Bronchial epithelial cell (primary cell): ENCODE results near the gene RBMS1. TPM values are rescaled to one million over a fixed set of nuclear protein-coding genes. Genes with fewer than 3 reads are reported as not detected.
"Not testable (repeated sequence)": the region's sequence is repeated elsewhere in the genome, so short reads cannot be mapped to it uniquely, and the experiment has no call there.

Experiments
- DNase-seq: peaks from one replicate; pipeline ENCODE4 v3.0.0-alpha.2; 2010; ENCODE audit warnings: low read depth
- FAIRE-seq: peaks from 2 replicates; lab custom pipeline; 2011; peaks lifted over from hg19 to GRCh38; lab: Jason Lieb, UNC
- H3K27me3 ChIP-seq: 2 replicates; pipeline ENCODE4 v1.5.1; 2011; ENCODE audit warnings: low read length; ENCODE audit not compliant: control insufficient read depth, insufficient read depth
- H3K36me3 ChIP-seq: 2 replicates; pipeline ENCODE4 v1.5.1; 2011; ENCODE audit warnings: low read length; ENCODE audit not compliant: control insufficient read depth, insufficient read depth
- H3K4me3 ChIP-seq: 2 replicates; pipeline ENCODE4 v1.5.1; 2011; ENCODE audit warnings: mild to moderate bottlenecking, low read depth, low read length, control low read depth
- CTCF ChIP-seq: IDR thresholded peaks from 2 replicates; pipeline ENCODE4 v1.5.1; 2011; ENCODE audit warnings: mild to moderate bottlenecking, moderate library complexity, low read length, control low read depth, inconsistent platforms; ENCODE audit not compliant: insufficient read depth, severe bottlenecking
- total RNA-seq: library from RNA; depleted of rRNA; stranded (reverse); fragments of >200 nt; gene quantifications from 2 replicates; pipeline ENCODE4 v1.2.1, GENCODE V29; 2014

RBMS1 gene
- total RNA-seq, 1 donor from 2014 or later, result 30.0 TPM

DNA sequence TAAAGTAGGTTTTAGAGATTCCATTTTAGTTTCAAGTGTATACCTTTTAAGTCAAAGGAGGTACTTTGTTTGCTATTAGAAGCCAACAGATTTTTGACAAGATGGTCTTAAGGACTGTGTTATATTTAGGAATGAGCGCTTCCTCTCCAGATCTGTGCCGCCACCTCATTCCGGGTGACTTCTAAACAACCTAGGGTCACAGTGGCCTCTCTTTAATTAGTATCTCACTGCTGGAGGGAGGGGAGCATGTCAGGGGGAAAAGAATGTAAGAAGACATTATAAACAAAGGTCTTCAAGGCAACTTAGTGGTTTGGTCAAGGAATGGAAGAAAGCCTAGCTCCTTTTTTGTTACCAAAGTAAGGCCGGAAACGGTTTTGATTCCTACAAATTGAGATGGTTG lies 67.0 kb downstream of the RBMS1 start:
- H3K27me3 ChIP-seq, result no peaks in the 10 kb centered on the region
- no peaks in the 10 kb centered on the region for H3K36me3 ChIP-seq
- no peak overlapping the region for H3K4me3 ChIP-seq
- TF ChIP-seq CTCF, result no peak
- DNase-seq (no peak), FAIRE-seq (no peak)

DNA sequence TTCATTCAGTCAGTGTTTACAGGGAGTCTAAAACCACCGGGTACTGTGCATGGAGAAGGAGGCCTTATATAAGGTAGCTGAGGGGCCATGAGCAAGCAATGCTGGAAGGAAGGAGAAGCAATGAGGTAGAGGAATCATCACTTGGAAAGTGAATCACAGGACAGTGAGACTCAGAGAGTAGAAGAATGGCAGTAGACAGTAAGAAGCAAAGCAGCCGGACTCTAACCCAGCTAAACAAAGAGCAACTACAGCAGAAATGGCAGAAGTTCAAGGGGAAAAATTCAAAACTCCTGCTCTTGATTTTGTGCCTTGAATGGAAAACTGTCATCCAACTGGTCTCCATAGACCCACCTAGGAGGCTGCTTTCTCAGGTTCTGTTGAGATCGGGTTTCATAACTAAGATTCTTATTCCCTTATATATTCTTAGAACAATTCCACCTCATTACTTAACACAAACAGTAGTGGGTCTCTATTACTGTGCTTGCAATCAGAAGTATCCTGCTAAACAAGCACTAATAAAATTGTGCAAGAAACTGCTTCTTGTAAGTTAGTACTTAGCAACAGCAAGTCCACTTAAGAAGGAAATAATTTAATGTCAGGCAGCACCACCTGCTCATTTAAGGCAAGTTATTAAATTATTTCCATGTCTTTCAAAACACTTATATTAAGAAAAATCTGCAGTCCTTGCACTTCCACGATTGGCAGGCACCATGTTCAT lies 68.0 kb downstream of the RBMS1 start:
- no peaks in the 10 kb centered on the region for H3K27me3 ChIP-seq
- H3K36me3 ChIP-seq, result no peaks in the 10 kb centered on the region
- TF ChIP-seq CTCF, result no peak
- peak; percentile 45 for DNase-seq
- no peak for FAIRE-seq
- H3K4me3 ChIP-seq, result no peak overlapping the region

DNA sequence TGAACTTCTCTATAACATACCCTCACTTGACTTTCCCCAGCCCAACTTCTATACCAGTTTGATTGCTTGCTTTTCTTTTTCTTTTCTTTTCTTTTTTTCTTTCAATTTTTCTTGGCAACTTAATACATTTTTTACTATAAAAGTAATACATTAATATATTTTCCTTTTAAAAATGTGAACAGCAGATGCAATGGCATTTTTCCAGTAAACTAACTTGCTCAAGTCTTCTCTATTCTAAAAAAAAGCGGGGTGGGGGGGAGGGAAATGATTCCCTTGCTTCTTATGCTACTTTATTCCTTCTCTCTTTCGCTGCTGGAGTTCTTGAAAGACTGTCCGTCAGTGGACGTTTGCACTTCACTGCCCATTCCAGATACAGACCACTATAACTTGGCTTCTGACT lies 70.5 kb downstream of the RBMS1 start:
- TF ChIP-seq CTCF, result no peak
- no peak for DNase-seq
- H3K4me3 ChIP-seq, result no peak overlapping the region
- no peaks in the 10 kb centered on the region for H3K36me3 ChIP-seq
- no peak for FAIRE-seq
- no peaks in the 10 kb centered on the region for H3K27me3 ChIP-seq

- not testable (repeated sequence) for H3K4me3 ChIP-seq, FAIRE-seq, H3K36me3 ChIP-seq, DNase-seq, H3K27me3 ChIP-seq
These were observed 71.7 kb downstream of the RBMS1 start for GRCh38 chr2:160421646-160422501.

DNA sequence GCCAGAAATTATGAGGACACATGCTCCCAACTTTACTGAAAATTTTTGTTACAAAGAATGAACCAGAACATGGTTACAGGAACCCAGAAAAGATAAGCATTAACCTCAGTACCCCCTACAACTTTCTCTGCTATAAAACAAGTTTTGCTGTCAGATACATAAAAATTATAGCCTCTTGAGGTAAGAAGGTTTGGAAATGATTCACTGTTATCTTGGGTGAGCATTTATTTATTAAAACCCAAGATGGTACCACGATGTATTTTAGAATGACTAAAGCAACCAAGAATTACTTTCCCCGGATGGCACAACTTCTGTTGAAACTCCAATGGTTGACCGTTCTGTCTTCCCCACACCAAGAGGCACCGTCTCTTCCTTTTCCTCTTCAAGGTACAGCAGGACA lies 72.9 kb downstream of the RBMS1 start:
- DNase-seq (no peak), FAIRE-seq (no peak)
- H3K27me3 ChIP-seq, result no peaks in the 10 kb centered on the region
- H3K4me3 ChIP-seq, result no peak overlapping the region
- H3K36me3 ChIP-seq, result no peaks in the 10 kb centered on the region
- no peak for TF ChIP-seq CTCF

- no peaks in the 10 kb centered on the region for H3K27me3 ChIP-seq
- no peak for TF ChIP-seq CTCF
- DNase-seq (no peak), FAIRE-seq (no peak)
- H3K36me3 ChIP-seq, result no peaks in the 10 kb centered on the region
- no peak overlapping the region for H3K4me3 ChIP-seq
These were observed 73.7 kb downstream of the RBMS1 start for GRCh38 chr2:160419776-160420505.
